ENCODE results near the gene ATP1A2.

Gene ATP1A2

GRCh38 chr1:160133990-160134770 is 18.6 kb downstream of the ATP1A2 start:
- no peaks in the 10 kb centered on the region for H3K36me3 ChIP-seq (ENCODE audit: low read length)
- H4K20me1 ChIP-seq (ENCODE audit: low read depth, low read length), result no peaks in the 10 kb centered on the region
- TF ChIP-seq EZH2phosphoT487 (conservative IDR thresholded peaks at IDR 0.05; ENCODE audit: low read length) (no peak), CTCF (IDR thresholded peaks at IDR 0.05; ENCODE audit: insufficient read depth, low read length, poor library complexity, severe bottlenecking) (no peak)
- no peaks in the 10 kb centered on the region for H3F3A ChIP-seq (ENCODE audit: insufficient read depth)
- no peak overlapping the region for H3K4me3 ChIP-seq (ENCODE audit: insufficient read depth, low read length, poor library complexity, severe bottlenecking)
- no peak overlapping the region for H3K4me2 ChIP-seq (ENCODE audit: low read depth, low read length, poor library complexity, severe bottlenecking)
- H3K27me3 ChIP-seq (ENCODE audit: low read length), result no peaks in the 10 kb centered on the region
- no peaks in the 10 kb centered on the region for H3K9me2 ChIP-seq (replicated peaks; ENCODE audit: insufficient read depth, low read length)
- H3K27ac ChIP-seq (ENCODE audit: low read depth, low read length), result no peak overlapping the region
- H2AFZ ChIP-seq (ENCODE audit: low read depth, low read length, severe bottlenecking), result no peak overlapping the region
- no peaks in the 10 kb centered on the region for H3K79me2 ChIP-seq (ENCODE audit: insufficient read depth, low read length)
- no peaks in the 10 kb centered on the region for H3K9me3 ChIP-seq (ENCODE audit: insufficient read depth, low read length)
- H3K9ac ChIP-seq (ENCODE audit: low read length), result no peak overlapping the region

- H3F3A ChIP-seq (ENCODE audit: insufficient read depth), result no peaks in the 10 kb centered on the region
- H4K20me1 ChIP-seq (ENCODE audit: low read depth, low read length), result no peaks in the 10 kb centered on the region
- H3K9me3 ChIP-seq (ENCODE audit: insufficient read depth, low read length), result no peaks in the 10 kb centered on the region
- H3K36me3 ChIP-seq (ENCODE audit: low read length), result no peaks in the 10 kb centered on the region
- no peak overlapping the region for H2AFZ ChIP-seq (ENCODE audit: low read depth, low read length, severe bottlenecking)
- H3K79me2 ChIP-seq (ENCODE audit: insufficient read depth, low read length), result no peaks in the 10 kb centered on the region
- no peak overlapping the region for H3K4me2 ChIP-seq (ENCODE audit: low read depth, low read length, poor library complexity, severe bottlenecking)
- no peak overlapping the region for H3K27ac ChIP-seq (ENCODE audit: low read depth, low read length)
- H3K9me2 ChIP-seq (replicated peaks; ENCODE audit: insufficient read depth, low read length), result no peaks in the 10 kb centered on the region
- TF ChIP-seq EZH2phosphoT487 (conservative IDR thresholded peaks at IDR 0.05; ENCODE audit: low read length), result no peak
- no peak for TF ChIP-seq CTCF (IDR thresholded peaks at IDR 0.05; ENCODE audit: insufficient read depth, low read length, poor library complexity, severe bottlenecking)
- H3K9ac ChIP-seq (ENCODE audit: low read length), result no peak overlapping the region
- H3K27me3 ChIP-seq (ENCODE audit: low read length), result no peaks in the 10 kb centered on the region
- H3K4me3 ChIP-seq (ENCODE audit: insufficient read depth, low read length, poor library complexity, severe bottlenecking), result no peak overlapping the region
Observed at GRCh38 chr1:160134791-160135572, 19.4 kb downstream of the ATP1A2 start.

GRCh38 chr1:160136121-160136925 is 20.8 kb downstream of the ATP1A2 start:
- no peak overlapping the region for H3K4me3 ChIP-seq (ENCODE audit: insufficient read depth, low read length, poor library complexity, severe bottlenecking)
- H3K36me3 ChIP-seq (ENCODE audit: low read length), result no peaks in the 10 kb centered on the region
- H3K4me2 ChIP-seq (ENCODE audit: low read depth, low read length, poor library complexity, severe bottlenecking), result no peak overlapping the region
- no peak overlapping the region for H3K9ac ChIP-seq (ENCODE audit: low read length)
- H4K20me1 ChIP-seq (ENCODE audit: low read depth, low read length), result no peaks in the 10 kb centered on the region
- TF ChIP-seq EZH2phosphoT487 (conservative IDR thresholded peaks at IDR 0.05; ENCODE audit: low read length) (no peak), CTCF (IDR thresholded peaks at IDR 0.05; ENCODE audit: insufficient read depth, low read length, poor library complexity, severe bottlenecking) (no peak)
- no peaks in the 10 kb centered on the region for H3K27me3 ChIP-seq (ENCODE audit: low read length)
- no peak overlapping the region for H3K27ac ChIP-seq (ENCODE audit: low read depth, low read length)
- H3K79me2 ChIP-seq (ENCODE audit: insufficient read depth, low read length), result no peaks in the 10 kb centered on the region
- no peaks in the 10 kb centered on the region for H3K9me2 ChIP-seq (replicated peaks; ENCODE audit: insufficient read depth, low read length)
- H2AFZ ChIP-seq (ENCODE audit: low read depth, low read length, severe bottlenecking), result no peak overlapping the region
- H3K9me3 ChIP-seq (ENCODE audit: insufficient read depth, low read length), result no peaks in the 10 kb centered on the region
- no peaks in the 10 kb centered on the region for H3F3A ChIP-seq (ENCODE audit: insufficient read depth)

Measured in SU-DHL-6 (cell line).